K562 (cell line): ENCODE data around the gene FKRP. TPM values are rescaled to one million over a fixed set of nuclear protein-coding genes. Genes with fewer than 3 reads are reported as not detected.

ENCODE experiments used
- BRD4 ChIP-seq: fragments of 200-600 bp; sonication (generic); IDR thresholded peaks from 2 replicates; pipeline ENCODE4 v1.6.1; 2017; ENCODE audit warnings: inconsistent platforms
- CBFA2T2 ChIP-seq: fragments of 450-650 bp; conservative IDR thresholded peaks from 2 replicates; pipeline ENCODE4 v1.6.1; 2017; ENCODE audit warnings: mild to moderate bottlenecking
- CSDE1 ChIP-seq, 2 experiments: fragments of 450-650 bp; IDR thresholded peaks; 2 replicates each; pipeline ENCODE4 v1.6.1; 2016; ENCODE audit warnings: mild to moderate bottlenecking in 1 of 2
- FOXA1 ChIP-seq: fragments of 450-650 bp; IDR thresholded peaks from 2 replicates; pipeline ENCODE4 v1.6.1; 2016; ENCODE audit warnings: mild to moderate bottlenecking, borderline replicate concordance
- FOXP1 ChIP-seq: sonication (generic); formaldehyde crosslinking; IDR thresholded peaks from 2 replicates; pipeline ENCODE4 v1.8.0; 2022; ENCODE audit warnings: mild to moderate bottlenecking, missing genetic modification reagents
- NELFE ChIP-seq: IDR thresholded peaks from 2 replicates; pipeline ENCODE4 v1.6.1; 2011; ENCODE audit warnings: mild to moderate bottlenecking; ENCODE audit not compliant: insufficient read depth, insufficient read length
- PHF8 ChIP-seq: fragments of 200-600 bp; sonication (generic); IDR thresholded peaks from 2 replicates; pipeline ENCODE4 v1.6.1; 2012; ENCODE audit warnings: mixed run types, mild to moderate bottlenecking, inconsistent platforms, low read length, moderate library complexity, borderline replicate concordance
- POLR2A ChIP-seq: fragments of 450-650 bp; conservative IDR thresholded peaks from 2 replicates; pipeline ENCODE4 v1.6.1; 2016
- POLR2B ChIP-seq: fragments of 450-650 bp; IDR thresholded peaks from 2 replicates; pipeline ENCODE4 v1.6.1; 2018; ENCODE audit warnings: low read depth; ENCODE audit not compliant: partially characterized antibody
- SREBF2 ChIP-seq: sonication (generic); formaldehyde crosslinking; IDR thresholded peaks from 2 replicates; pipeline ENCODE4 v1.4.0; 2020; ENCODE audit warnings: mild to moderate bottlenecking, missing genetic modification reagents
- SUPT5H ChIP-seq: fragments of 450-650 bp; IDR thresholded peaks from 2 replicates; pipeline ENCODE4 v1.6.1; 2016
- TBP ChIP-seq: optimal IDR thresholded peaks from 2 replicates; pipeline ENCODE3; 2011; ENCODE audit warnings: low read depth, low read length, improper control_type of control experiment
- TFAM ChIP-seq: fragments of 250-450 bp; sonication (Bioruptor Pico); conservative IDR thresholded peaks from 2 replicates; pipeline ENCODE4 v1.5.0; 2021; ENCODE audit warnings: mild to moderate bottlenecking, moderate library complexity
- ZFX ChIP-seq: sonication (generic); formaldehyde crosslinking; IDR thresholded peaks from 2 replicates; pipeline ENCODE4 v1.8.0; 2022; ENCODE audit warnings: mild to moderate bottlenecking, missing genetic modification reagents, moderate library complexity
- ZNF263 ChIP-seq: sonication (generic); formaldehyde crosslinking; IDR thresholded peaks from 2 replicates; pipeline ENCODE4 v1.8.0; 2022; ENCODE audit warnings: mild to moderate bottlenecking, missing genetic modification reagents, borderline replicate concordance
- ZNF695 ChIP-seq: fragments of 450-650 bp; formaldehyde crosslinking; IDR thresholded peaks from 2 replicates; pipeline ENCODE4 v1.4.0; 2020; ENCODE audit warnings: mild to moderate bottlenecking, moderate library complexity
- polyA plus RNA-seq, 8 experiments: library from polyadenylated mRNA; depleted of rRNA in 4 of 8; stranded (reverse) in 5 of 8; unstranded in 3 of 8; fragments of >200 nt; fragmentation: Nextera tagmentation in 2 of 8; fragmentation: Illumina TruSeq in 1 of 8; extraction: Ambion mirVana in 2 of 8; extraction: Trizol in 1 of 8; gene quantifications; 2 replicates each; pipeline versions ENCODE4 v1.2.1 to v1.2.3, GENCODE V29; 2011 to 2014; ENCODE audit warnings: inconsistent platforms in 1 of 8, missing spikeins in 1 of 8
- total RNA-seq, 7 experiments: library from RNA; depleted of rRNA in 6 of 7; stranded (reverse); fragments of >200 nt in 6 of 7; fragmentation: Illumina TruSeq in 2 of 7; extraction: Trizol in 2 of 7; gene quantifications; 2 replicates each; pipeline versions ENCODE4 v1.2.1 to v1.2.3, GENCODE V29; 2011 to 2021; ENCODE audit warnings: low replicate concordance in 1 of 7
- TF ChIP-seq, protein P1 (sequence below): sonication (generic); formaldehyde crosslinking; IDR thresholded peaks from 2 replicates; pipeline ENCODE4 v1.8.0; 2023; ENCODE audit warnings: mild to moderate bottlenecking, missing genetic modification reagents
- TF ChIP-seq, protein P2 (sequence below): sonication (generic); formaldehyde crosslinking; IDR thresholded peaks from 2 replicates; pipeline ENCODE4 v1.9.0; 2022; ENCODE audit warnings: mild to moderate bottlenecking, missing genetic modification reagents
- TF ChIP-seq, protein P3 (sequence below): fragments of 250-450 bp; sonication (Bioruptor Pico); IDR thresholded peaks from 2 replicates; pipeline ENCODE4 v1.8.0; 2022; ENCODE audit warnings: inconsistent platforms

FKRP gene
- total and polyA plus RNA-seq, 9 of the 15 experiments (the other 6 are each of a cell fraction or from before 2014, with no cell fraction given) = 0.68 to 16.1 (median 6.5) TPM

DNA sequence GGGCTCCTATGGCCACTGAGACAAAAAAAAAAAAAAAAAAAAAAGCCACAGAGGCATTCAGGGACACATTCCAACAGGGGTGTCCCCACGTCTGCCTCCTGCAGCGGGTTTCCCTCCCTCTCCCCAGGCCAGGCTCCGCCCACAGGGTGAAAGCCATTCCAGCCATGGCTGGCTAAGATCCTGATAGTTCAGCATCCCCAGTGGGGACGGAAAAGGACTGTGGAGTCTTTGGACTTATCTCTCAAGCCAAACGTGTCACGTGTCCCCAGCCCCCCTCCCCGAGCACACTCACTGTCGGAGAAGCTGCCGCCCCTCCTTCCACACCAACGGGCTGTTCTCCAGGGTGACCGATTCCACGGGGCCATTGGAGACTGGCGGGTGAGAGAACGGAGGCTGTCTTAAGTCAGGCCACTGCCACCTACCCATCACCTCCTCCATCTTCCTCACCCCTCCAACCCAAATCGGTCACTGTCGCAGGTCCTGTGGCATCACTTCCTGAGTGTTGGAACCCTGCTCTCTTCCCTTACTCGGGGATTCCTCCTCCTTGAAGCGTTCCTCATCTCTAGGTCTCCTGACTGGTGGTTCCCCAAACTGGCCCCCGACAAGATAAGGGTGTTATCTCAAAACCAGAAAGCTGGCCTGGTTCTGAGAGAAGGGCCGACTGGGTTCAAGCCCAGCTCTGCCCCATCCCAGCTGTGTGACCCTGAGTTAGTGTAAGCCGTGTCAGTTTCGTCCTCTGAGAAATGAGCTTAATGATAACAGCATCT lies 9.1 kb upstream of the FKRP start (continued):
- TF ChIP-seq, protein P1, sequence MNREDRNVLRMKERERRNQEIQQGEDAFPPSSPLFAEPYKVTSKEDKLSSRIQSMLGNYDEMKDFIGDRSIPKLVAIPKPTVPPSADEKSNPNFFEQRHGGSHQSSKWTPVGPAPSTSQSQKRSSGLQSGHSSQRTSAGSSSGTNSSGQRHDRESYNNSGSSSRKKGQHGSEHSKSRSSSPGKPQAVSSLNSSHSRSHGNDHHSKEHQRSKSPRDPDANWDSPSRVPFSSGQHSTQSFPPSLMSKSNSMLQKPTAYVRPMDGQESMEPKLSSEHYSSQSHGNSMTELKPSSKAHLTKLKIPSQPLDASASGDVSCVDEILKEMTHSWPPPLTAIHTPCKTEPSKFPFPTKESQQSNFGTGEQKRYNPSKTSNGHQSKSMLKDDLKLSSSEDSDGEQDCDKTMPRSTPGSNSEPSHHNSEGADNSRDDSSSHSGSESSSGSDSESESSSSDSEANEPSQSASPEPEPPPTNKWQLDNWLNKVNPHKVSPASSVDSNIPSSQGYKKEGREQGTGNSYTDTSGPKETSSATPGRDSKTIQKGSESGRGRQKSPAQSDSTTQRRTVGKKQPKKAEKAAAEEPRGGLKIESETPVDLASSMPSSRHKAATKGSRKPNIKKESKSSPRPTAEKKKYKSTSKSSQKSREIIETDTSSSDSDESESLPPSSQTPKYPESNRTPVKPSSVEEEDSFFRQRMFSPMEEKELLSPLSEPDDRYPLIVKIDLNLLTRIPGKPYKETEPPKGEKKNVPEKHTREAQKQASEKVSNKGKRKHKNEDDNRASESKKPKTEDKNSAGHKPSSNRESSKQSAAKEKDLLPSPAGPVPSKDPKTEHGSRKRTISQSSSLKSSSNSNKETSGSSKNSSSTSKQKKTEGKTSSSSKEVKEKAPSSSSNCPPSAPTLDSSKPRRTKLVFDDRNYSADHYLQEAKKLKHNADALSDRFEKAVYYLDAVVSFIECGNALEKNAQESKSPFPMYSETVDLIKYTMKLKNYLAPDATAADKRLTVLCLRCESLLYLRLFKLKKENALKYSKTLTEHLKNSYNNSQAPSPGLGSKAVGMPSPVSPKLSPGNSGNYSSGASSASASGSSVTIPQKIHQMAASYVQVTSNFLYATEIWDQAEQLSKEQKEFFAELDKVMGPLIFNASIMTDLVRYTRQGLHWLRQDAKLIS (CRISPR knock-in tag) = no peak
- no peak for TF ChIP-seq NELFE
- TF ChIP-seq POLR2B = no peak
- no peak for TF ChIP-seq SREBF2
- TF ChIP-seq TBP = no peak
- no peak; the same call in 1 of the 2 replicates for TF ChIP-seq SUPT5H
- TF ChIP-seq ZNF263 (CRISPR knock-in tag) = no peak
- no peak for TF ChIP-seq TFAM (CRISPR knock-in tag)
- TF ChIP-seq POLR2A = peak; percentile 24; the same call in 1 of the 2 replicates
- TF ChIP-seq, protein P2, sequence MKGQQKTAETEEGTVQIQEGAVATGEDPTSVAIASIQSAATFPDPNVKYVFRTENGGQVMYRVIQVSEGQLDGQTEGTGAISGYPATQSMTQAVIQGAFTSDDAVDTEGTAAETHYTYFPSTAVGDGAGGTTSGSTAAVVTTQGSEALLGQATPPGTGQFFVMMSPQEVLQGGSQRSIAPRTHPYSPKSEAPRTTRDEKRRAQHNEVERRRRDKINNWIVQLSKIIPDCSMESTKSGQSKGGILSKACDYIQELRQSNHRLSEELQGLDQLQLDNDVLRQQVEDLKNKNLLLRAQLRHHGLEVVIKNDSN (CRISPR knock-in tag) = peak; percentile 97
- peak; percentile 69 for TF ChIP-seq CBFA2T2
- TF ChIP-seq FOXA1 = no peak
- TF ChIP-seq PHF8 = no peak
- TF ChIP-seq FOXP1 (CRISPR knock-in tag) = no peak
- TF ChIP-seq, protein P3, sequence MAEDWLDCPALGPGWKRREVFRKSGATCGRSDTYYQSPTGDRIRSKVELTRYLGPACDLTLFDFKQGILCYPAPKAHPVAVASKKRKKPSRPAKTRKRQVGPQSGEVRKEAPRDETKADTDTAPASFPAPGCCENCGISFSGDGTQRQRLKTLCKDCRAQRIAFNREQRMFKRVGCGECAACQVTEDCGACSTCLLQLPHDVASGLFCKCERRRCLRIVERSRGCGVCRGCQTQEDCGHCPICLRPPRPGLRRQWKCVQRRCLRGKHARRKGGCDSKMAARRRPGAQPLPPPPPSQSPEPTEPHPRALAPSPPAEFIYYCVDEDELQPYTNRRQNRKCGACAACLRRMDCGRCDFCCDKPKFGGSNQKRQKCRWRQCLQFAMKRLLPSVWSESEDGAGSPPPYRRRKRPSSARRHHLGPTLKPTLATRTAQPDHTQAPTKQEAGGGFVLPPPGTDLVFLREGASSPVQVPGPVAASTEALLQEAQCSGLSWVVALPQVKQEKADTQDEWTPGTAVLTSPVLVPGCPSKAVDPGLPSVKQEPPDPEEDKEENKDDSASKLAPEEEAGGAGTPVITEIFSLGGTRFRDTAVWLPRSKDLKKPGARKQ = no peak
- no peak for TF ChIP-seq CSDE1 (IDR thresholded peaks at IDR 0.05)
- TF ChIP-seq ZNF695 (CRISPR knock-in tag) = no peak
- peak; percentile 29; the same call in 1 of the 2 replicates for TF ChIP-seq ZFX (CRISPR knock-in tag)
- no peak for TF ChIP-seq BRD4
